SK-N-SH treated with all-trans-retinoic acid at 6 μM for 48 hours (cell line): ENCODE results near the gene IFI44L.

ENCODE experiments used
- ATAC-seq: fragments of 200-7000 bp; cut with Tn5 transposase; 3 replicates; pipeline ENCODE4 v1.9.1; 2020; ENCODE audit warnings: mild to moderate bottlenecking, moderate library complexity
- ARNTL ChIP-seq: fragments of 450-650 bp; formaldehyde crosslinking; IDR thresholded peaks from 2 replicates; pipeline ENCODE4 v1.5.0; 2020; ENCODE audit warnings: low read depth, mild to moderate bottlenecking, moderate library complexity, borderline replicate concordance
- BACH2 ChIP-seq: fragments of 250-450 bp; sonication (Bioruptor Pico); IDR thresholded peaks from 2 replicates; pipeline ENCODE4 v1.9.0; 2021; ENCODE audit warnings: mild to moderate bottlenecking, borderline replicate concordance
- CSDC2 ChIP-seq: fragments of 250-450 bp; sonication (Bioruptor Pico); IDR thresholded peaks from 2 replicates; pipeline ENCODE4 v1.5.0; 2020; ENCODE audit warnings: mild to moderate bottlenecking, moderate library complexity
- ESRRG ChIP-seq: fragments of 250-450 bp; sonication (Bioruptor Pico); IDR thresholded peaks from 2 replicates; pipeline ENCODE4 v1.6.1; 2021; ENCODE audit warnings: mild to moderate bottlenecking
- GLIS3 ChIP-seq: fragments of 250-450 bp; sonication (Bioruptor Pico); IDR thresholded peaks from 2 replicates; pipeline ENCODE4 v1.5.0; 2020; ENCODE audit warnings: mild to moderate bottlenecking, moderate library complexity
- OSR1 ChIP-seq: fragments of 250-450 bp; sonication (Bioruptor Pico); IDR thresholded peaks from 2 replicates; pipeline ENCODE4 v1.8.0; 2022; ENCODE audit warnings: moderate library complexity, mild to moderate bottlenecking, inconsistent platforms
- PPARA ChIP-seq: fragments of 250-450 bp; sonication (Bioruptor Pico); IDR thresholded peaks from 2 replicates; pipeline ENCODE4 v1.5.0; 2020; ENCODE audit warnings: mild to moderate bottlenecking, borderline replicate concordance
- RARB ChIP-seq: fragments of 250-450 bp; sonication (Bioruptor Pico); IDR thresholded peaks from 2 replicates; pipeline ENCODE4 v1.8.0; 2021; ENCODE audit warnings: mild to moderate bottlenecking, moderate library complexity
- SNAI2 ChIP-seq: fragments of 250-450 bp; sonication (Bioruptor Pico); IDR thresholded peaks from 2 replicates; pipeline ENCODE4 v1.5.0; 2020; ENCODE audit warnings: mild to moderate bottlenecking, moderate library complexity
- TCF4 ChIP-seq: fragments of 250-450 bp; sonication (Bioruptor Pico); IDR thresholded peaks from 2 replicates; pipeline ENCODE4 v1.8.0; 2021; ENCODE audit warnings: mild to moderate bottlenecking, moderate library complexity, borderline replicate concordance
- TOX ChIP-seq: fragments of 250-450 bp; sonication (Bioruptor Pico); IDR thresholded peaks from 2 replicates; pipeline ENCODE4 v1.8.0; 2021; ENCODE audit warnings: mild to moderate bottlenecking, moderate library complexity, borderline replicate concordance
- ZC3H10 ChIP-seq: fragments of 250-450 bp; sonication (Bioruptor Pico); IDR thresholded peaks from 2 replicates; pipeline ENCODE4 v1.5.1; 2021; ENCODE audit warnings: mild to moderate bottlenecking, moderate library complexity
- ZFP3 ChIP-seq: fragments of 250-450 bp; sonication (Bioruptor Pico); IDR thresholded peaks from 2 replicates; pipeline ENCODE4 v1.5.0; 2020; ENCODE audit warnings: mild to moderate bottlenecking, moderate library complexity
- ZFP30 ChIP-seq: fragments of 450-650 bp; formaldehyde crosslinking; IDR thresholded peaks from 2 replicates; pipeline ENCODE4 v1.5.0; 2022; ENCODE audit warnings: mild to moderate bottlenecking, moderate library complexity
- ZNF70 ChIP-seq: fragments of 450-650 bp; formaldehyde crosslinking; IDR thresholded peaks from 2 replicates; pipeline ENCODE4 v1.5.0; 2020; ENCODE audit warnings: mild to moderate bottlenecking, moderate library complexity
- ZNF8 ChIP-seq: fragments of 450-650 bp; formaldehyde crosslinking; IDR thresholded peaks from 2 replicates; pipeline ENCODE4 v1.5.0; 2020; ENCODE audit warnings: mild to moderate bottlenecking, moderate library complexity
- TF ChIP-seq, protein P1 (sequence below): fragments of 250-450 bp; sonication (Bioruptor Pico); IDR thresholded peaks from 2 replicates; pipeline ENCODE4 v1.5.1; 2021; ENCODE audit warnings: mild to moderate bottlenecking, moderate library complexity
- TF ChIP-seq, protein P2 (sequence below): fragments of 250-450 bp; sonication (Bioruptor Pico); IDR thresholded peaks from 2 replicates; pipeline ENCODE4 v1.8.0; 2021; ENCODE audit warnings: low read depth, mild to moderate bottlenecking, moderate library complexity, borderline replicate concordance
- TF ChIP-seq, protein P3 (sequence below): fragments of 250-450 bp; sonication (Bioruptor Pico); IDR thresholded peaks from 2 replicates; pipeline ENCODE4 v1.8.0; 2020; ENCODE audit warnings: mild to moderate bottlenecking, moderate library complexity, borderline replicate concordance
- TF ChIP-seq, protein P4 (sequence below): fragments of 250-450 bp; sonication (Bioruptor Pico); IDR thresholded peaks from 2 replicates; pipeline ENCODE4 v1.5.1; 2020; ENCODE audit warnings: low read depth, mild to moderate bottlenecking, moderate library complexity
- TF ChIP-seq, protein P5 (sequence below): fragments of 250-450 bp; sonication (Bioruptor Pico); IDR thresholded peaks from 2 replicates; pipeline ENCODE4 v1.5.0; 2020; ENCODE audit warnings: mild to moderate bottlenecking, moderate library complexity

Gene IFI44L

DNA sequence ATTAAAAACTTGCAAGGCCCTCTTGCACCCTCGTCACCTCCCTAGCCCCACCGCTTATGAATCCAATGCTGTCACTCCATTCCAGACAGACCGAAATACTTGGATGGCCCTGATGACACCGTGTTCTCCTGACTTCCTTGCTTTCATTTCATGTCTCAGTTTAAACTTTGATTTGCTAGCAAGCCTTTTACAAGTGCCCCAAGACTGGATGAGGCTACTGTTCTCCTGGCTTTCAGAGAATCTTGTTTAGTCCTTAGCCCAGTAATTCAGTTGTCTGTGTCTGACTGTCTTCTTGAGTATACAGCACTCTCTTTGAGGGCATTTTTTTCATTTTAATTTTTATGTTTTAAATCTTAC is 824 bp upstream of the IFI44L start:
- TF ChIP-seq ESRRG (CRISPR knock-in tag) (no peak), BACH2 (CRISPR knock-in tag) (no peak), SNAI2 (CRISPR knock-in tag) (no peak), PPARA (no peak), ZNF70 (no peak), TOX (CRISPR knock-in tag) (no peak), ZC3H10 (CRISPR knock-in tag) (no peak)
- TF ChIP-seq, protein P1, sequence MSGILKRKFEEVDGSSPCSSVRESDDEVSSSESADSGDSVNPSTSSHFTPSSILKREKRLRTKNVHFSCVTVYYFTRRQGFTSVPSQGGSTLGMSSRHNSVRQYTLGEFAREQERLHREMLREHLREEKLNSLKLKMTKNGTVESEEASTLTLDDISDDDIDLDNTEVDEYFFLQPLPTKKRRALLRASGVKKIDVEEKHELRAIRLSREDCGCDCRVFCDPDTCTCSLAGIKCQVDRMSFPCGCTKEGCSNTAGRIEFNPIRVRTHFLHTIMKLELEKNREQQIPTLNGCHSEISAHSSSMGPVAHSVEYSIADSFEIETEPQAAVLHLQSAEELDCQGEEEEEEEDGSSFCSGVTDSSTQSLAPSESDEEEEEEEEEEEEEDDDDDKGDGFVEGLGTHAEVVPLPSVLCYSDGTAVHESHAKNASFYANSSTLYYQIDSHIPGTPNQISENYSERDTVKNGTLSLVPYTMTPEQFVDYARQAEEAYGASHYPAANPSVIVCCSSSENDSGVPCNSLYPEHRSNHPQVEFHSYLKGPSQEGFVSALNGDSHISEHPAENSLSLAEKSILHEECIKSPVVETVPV (CRISPR knock-in tag): no peak
- TF ChIP-seq, protein P2, sequence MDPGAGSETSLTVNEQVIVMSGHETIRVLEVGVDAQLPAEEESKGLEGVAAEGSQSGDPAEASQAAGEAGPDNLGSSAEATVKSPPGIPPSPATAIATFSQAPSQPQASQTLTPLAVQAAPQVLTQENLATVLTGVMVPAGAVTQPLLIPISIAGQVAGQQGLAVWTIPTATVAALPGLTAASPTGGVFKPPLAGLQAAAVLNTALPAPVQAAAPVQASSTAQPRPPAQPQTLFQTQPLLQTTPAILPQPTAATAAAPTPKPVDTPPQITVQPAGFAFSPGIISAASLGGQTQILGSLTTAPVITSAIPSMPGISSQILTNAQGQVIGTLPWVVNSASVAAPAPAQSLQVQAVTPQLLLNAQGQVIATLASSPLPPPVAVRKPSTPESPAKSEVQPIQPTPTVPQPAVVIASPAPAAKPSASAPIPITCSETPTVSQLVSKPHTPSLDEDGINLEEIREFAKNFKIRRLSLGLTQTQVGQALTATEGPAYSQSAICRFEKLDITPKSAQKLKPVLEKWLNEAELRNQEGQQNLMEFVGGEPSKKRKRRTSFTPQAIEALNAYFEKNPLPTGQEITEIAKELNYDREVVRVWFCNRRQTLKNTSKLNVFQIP (CRISPR knock-in tag): no peak
- TF ChIP-seq, protein P3, sequence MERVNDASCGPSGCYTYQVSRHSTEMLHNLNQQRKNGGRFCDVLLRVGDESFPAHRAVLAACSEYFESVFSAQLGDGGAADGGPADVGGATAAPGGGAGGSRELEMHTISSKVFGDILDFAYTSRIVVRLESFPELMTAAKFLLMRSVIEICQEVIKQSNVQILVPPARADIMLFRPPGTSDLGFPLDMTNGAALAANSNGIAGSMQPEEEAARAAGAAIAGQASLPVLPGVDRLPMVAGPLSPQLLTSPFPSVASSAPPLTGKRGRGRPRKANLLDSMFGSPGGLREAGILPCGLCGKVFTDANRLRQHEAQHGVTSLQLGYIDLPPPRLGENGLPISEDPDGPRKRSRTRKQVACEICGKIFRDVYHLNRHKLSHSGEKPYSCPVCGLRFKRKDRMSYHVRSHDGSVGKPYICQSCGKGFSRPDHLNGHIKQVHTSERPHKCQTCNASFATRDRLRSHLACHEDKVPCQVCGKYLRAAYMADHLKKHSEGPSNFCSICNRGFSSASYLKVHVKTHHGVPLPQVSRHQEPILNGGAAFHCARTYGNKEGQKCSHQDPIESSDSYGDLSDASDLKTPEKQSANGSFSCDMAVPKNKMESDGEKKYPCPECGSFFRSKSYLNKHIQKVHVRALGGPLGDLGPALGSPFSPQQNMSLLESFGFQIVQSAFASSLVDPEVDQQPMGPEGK: no peak
- TF ChIP-seq, protein P4, sequence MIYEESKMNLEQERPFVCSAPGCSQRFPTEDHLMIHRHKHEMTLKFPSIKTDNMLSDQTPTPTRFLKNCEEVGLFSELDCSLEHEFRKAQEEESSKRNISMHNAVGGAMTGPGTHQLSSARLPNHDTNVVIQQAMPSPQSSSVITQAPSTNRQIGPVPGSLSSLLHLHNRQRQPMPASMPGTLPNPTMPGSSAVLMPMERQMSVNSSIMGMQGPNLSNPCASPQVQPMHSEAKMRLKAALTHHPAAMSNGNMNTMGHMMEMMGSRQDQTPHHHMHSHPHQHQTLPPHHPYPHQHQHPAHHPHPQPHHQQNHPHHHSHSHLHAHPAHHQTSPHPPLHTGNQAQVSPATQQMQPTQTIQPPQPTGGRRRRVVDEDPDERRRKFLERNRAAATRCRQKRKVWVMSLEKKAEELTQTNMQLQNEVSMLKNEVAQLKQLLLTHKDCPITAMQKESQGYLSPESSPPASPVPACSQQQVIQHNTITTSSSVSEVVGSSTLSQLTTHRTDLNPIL (CRISPR knock-in tag): no peak
- peak; percentile 62 for ATAC-seq

DNA sequence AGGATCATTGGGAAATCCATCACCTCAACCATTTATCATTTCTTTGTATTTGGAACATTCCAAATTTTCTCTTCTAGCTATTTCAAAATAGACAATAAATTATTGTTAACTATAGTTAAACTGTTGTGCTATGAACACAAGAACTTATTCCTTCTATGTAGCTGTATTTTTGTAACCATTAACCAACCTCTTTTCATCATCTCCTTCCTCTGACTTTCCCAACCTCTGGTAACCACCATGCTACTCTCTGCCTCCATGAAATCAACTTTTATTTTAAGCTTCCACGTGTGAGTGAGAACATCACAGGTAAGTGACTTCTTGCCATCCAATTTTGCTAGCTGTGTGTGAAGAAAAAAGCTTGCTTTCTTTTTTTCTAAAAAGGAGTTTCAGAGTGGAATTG is 418 bp downstream of the IFI44L start:
- TF ChIP-seq ZC3H10 (CRISPR knock-in tag): no peak
- ATAC-seq: no peak

DNA sequence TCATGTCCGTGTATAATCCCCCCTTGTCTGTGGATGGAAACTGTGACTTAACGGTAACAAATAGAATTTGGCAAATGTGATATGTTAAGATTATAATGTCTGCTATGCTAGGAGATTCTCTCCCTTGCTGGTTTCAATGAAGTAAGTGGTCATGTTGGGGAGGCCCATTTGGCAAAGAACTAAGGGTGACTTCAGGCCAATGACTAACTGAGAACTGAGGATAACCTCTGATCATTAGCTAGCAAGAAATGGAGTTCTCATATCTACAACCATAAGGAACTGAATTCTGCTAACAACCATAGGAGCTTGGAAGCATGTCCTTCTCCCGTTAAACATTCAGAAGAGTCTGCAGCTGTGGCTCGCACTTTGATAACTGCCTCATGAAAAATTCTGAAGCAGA is 2.3 kb downstream of the IFI44L start:
- no peak for TF ChIP-seq ESRRG (CRISPR knock-in tag)
- no peak for TF ChIP-seq TCF4 (CRISPR knock-in tag)
- no peak for TF ChIP-seq ZNF8 (CRISPR knock-in tag)
- no peak for TF ChIP-seq OSR1
- no peak for TF ChIP-seq ZNF70
- no peak for TF ChIP-seq RARB (CRISPR knock-in tag)
- TF ChIP-seq SNAI2 (CRISPR knock-in tag): no peak
- TF ChIP-seq, protein P4 (CRISPR knock-in tag): no peak
- TF ChIP-seq, protein P1 (CRISPR knock-in tag): no peak
- no peak for TF ChIP-seq PPARA
- no peak for TF ChIP-seq GLIS3 (CRISPR knock-in tag)
- TF ChIP-seq, protein P3: no peak
- no peak for TF ChIP-seq ZC3H10 (CRISPR knock-in tag)
- TF ChIP-seq, protein P2 (CRISPR knock-in tag): no peak
- no peak for TF ChIP-seq ZFP30 (CRISPR knock-in tag)
- no peak for TF ChIP-seq ARNTL (CRISPR knock-in tag)
- no peak for TF ChIP-seq CSDC2 (CRISPR knock-in tag)
- TF ChIP-seq ZFP3 (CRISPR knock-in tag): no peak
- TF ChIP-seq, protein P5, sequence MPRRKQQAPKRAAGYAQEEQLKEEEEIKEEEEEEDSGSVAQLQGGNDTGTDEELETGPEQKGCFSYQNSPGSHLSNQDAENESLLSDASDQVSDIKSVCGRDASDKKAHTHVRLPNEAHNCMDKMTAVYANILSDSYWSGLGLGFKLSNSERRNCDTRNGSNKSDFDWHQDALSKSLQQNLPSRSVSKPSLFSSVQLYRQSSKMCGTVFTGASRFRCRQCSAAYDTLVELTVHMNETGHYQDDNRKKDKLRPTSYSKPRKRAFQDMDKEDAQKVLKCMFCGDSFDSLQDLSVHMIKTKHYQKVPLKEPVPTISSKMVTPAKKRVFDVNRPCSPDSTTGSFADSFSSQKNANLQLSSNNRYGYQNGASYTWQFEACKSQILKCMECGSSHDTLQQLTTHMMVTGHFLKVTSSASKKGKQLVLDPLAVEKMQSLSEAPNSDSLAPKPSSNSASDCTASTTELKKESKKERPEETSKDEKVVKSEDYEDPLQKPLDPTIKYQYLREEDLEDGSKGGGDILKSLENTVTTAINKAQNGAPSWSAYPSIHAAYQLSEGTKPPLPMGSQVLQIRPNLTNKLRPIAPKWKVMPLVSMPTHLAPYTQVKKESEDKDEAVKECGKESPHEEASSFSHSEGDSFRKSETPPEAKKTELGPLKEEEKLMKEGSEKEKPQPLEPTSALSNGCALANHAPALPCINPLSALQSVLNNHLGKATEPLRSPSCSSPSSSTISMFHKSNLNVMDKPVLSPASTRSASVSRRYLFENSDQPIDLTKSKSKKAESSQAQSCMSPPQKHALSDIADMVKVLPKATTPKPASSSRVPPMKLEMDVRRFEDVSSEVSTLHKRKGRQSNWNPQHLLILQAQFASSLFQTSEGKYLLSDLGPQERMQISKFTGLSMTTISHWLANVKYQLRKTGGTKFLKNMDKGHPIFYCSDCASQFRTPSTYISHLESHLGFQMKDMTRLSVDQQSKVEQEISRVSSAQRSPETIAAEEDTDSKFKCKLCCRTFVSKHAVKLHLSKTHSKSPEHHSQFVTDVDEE (CRISPR knock-in tag): no peak
- no peak for ATAC-seq
